Fibroblast of pulmonary artery (primary cell): ENCODE results near the gene MAP1A.
"Not testable (repeated sequence)": the region's sequence is repeated elsewhere in the genome, so short reads cannot be mapped to it uniquely, and the experiment has no call there.

Experiments used
- DNase-seq: peaks from one replicate; pipeline ENCODE4 v3.0.0-alpha.2; 2010; ENCODE audit warnings: low read depth
- H3K4me3 ChIP-seq: replicated peaks from 2 replicates; pipeline ENCODE4 v1.5.1; 2011; ENCODE audit warnings: low read depth, mild to moderate bottlenecking, control low read depth, low read length, moderate library complexity
- CTCF ChIP-seq: IDR thresholded peaks from 2 replicates; pipeline ENCODE4 v1.5.1; 2011; ENCODE audit warnings: mild to moderate bottlenecking, control low read depth, low read length, inconsistent platforms; ENCODE audit errors: missing control alignments

Gene MAP1A

GRCh38 chr15:43528542-43529007 lies 11.2 kb downstream of the MAP1A start:
- TF ChIP-seq CTCF, result no peak
- DNase-seq, result no peak
- no peak overlapping the region for H3K4me3 ChIP-seq

- TF ChIP-seq CTCF, result no peak
- no peak for DNase-seq
- no peak overlapping the region for H3K4me3 ChIP-seq
Observed at GRCh38 chr15:43529141-43529540, 11.7 kb downstream of the MAP1A start.

- DNase-seq, result no peak
- TF ChIP-seq CTCF, result no peak
- no peak overlapping the region for H3K4me3 ChIP-seq
Observed at GRCh38 chr15:43529587-43530345, 12.4 kb downstream of the MAP1A start.

GRCh38 chr15:43531018-43531670 lies 13.7 kb downstream of the MAP1A start:
- DNase-seq, result no peak
- TF ChIP-seq CTCF, result no peak
- H3K4me3 ChIP-seq, result no peak overlapping the region

- not testable (repeated sequence) for H3K4me3 ChIP-seq, DNase-seq
Observed at GRCh38 chr15:43532826-43533225, 15.4 kb downstream of the MAP1A start.

- no peak for DNase-seq
- H3K4me3 ChIP-seq, result no peak overlapping the region
- no peak for TF ChIP-seq CTCF
Observed at GRCh38 chr15:43534897-43535296, 17.5 kb downstream of the MAP1A start.

GRCh38 chr15:43538091-43538490 lies 20.7 kb downstream of the MAP1A start:
- DNase-seq, result no peak
- H3K4me3 ChIP-seq, result no peak overlapping the region
- TF ChIP-seq CTCF, result no peak
